ENCODE data around the gene UBE2L6.

- TF ChIP-seq, protein P1, sequence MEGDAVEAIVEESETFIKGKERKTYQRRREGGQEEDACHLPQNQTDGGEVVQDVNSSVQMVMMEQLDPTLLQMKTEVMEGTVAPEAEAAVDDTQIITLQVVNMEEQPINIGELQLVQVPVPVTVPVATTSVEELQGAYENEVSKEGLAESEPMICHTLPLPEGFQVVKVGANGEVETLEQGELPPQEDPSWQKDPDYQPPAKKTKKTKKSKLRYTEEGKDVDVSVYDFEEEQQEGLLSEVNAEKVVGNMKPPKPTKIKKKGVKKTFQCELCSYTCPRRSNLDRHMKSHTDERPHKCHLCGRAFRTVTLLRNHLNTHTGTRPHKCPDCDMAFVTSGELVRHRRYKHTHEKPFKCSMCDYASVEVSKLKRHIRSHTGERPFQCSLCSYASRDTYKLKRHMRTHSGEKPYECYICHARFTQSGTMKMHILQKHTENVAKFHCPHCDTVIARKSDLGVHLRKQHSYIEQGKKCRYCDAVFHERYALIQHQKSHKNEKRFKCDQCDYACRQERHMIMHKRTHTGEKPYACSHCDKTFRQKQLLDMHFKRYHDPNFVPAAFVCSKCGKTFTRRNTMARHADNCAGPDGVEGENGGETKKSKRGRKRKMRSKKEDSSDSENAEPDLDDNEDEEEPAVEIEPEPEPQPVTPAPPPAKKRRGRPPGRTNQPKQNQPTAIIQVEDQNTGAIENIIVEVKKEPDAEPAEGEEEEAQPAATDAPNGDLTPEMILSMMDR (IDR thresholded peaks at IDR 0.05) = no peak
- TF ChIP-seq ZFX (IDR thresholded peaks at IDR 0.05; ENCODE audit: borderline replicate concordance) = no peak
These were observed 65.1 kb downstream of the UBE2L6 start for GRCh38 chr11:57502376-57502775.
